ENCODE measurements around the gene EML6.

EML6 gene

DNA sequence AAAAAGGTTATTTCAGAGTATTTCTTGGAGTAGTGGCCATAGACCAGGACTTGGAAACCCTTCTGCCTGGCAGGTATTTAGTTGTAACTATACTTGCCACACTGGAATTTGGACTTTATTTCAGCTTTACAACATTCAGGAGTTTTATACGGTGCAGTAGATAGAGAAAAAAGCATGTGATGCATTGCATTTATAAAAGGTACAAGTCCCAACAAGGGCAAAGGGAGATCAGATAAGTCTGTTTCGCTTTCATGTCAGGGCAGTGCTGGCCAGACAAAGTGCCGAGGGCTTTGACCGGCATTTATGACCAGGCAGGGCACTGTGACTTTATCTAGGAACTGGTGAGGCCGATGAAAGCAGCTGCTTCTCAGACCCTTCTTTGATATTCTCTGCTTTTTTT lies 181.4 kb downstream of the EML6 start:
- Histone ChIP-seq H4K20me1 (ENCODE audit: insufficient read depth, low read length, poor library complexity, severe bottlenecking) (no peaks in the 10 kb centered on the region), H3K4me3 (ENCODE audit: low read length, poor library complexity, severe bottlenecking) (no peak overlapping the region), H2AFZ (ENCODE audit: low read length) (no peak overlapping the region), H3K9ac (ENCODE audit: low read depth, low read length, poor library complexity, severe bottlenecking) (no peak overlapping the region), H3K9me2 (replicated peaks; ENCODE audit: low read depth, low read length) (no peaks in the 10 kb centered on the region), H3K79me2 (ENCODE audit: insufficient read depth, low read length) (no peaks in the 10 kb centered on the region), H3K4me1 (ENCODE audit: insufficient read depth, low read length, poor library complexity, severe bottlenecking) (peaks cover 7% of the 10 kb centered on the region), H3K27me3 (ENCODE audit: insufficient read depth, low read length, poor library complexity, severe bottlenecking) (no peaks in the 10 kb centered on the region), H3K36me3 (ENCODE audit: insufficient read depth, low read length) (no peaks in the 10 kb centered on the region), H3K9me3 (ENCODE audit: insufficient read depth, low read depth, low read length) (no peaks in the 10 kb centered on the region), H3F3A (ENCODE audit: low read depth) (no peaks in the 10 kb centered on the region), H3K4me2 (ENCODE audit: low read depth, low read length, poor library complexity, severe bottlenecking) (no peak overlapping the region)
- no peak for TF ChIP-seq EZH2phosphoT487 (IDR thresholded peaks at IDR 0.05; ENCODE audit: borderline replicate concordance)
- TF ChIP-seq, protein P1, sequence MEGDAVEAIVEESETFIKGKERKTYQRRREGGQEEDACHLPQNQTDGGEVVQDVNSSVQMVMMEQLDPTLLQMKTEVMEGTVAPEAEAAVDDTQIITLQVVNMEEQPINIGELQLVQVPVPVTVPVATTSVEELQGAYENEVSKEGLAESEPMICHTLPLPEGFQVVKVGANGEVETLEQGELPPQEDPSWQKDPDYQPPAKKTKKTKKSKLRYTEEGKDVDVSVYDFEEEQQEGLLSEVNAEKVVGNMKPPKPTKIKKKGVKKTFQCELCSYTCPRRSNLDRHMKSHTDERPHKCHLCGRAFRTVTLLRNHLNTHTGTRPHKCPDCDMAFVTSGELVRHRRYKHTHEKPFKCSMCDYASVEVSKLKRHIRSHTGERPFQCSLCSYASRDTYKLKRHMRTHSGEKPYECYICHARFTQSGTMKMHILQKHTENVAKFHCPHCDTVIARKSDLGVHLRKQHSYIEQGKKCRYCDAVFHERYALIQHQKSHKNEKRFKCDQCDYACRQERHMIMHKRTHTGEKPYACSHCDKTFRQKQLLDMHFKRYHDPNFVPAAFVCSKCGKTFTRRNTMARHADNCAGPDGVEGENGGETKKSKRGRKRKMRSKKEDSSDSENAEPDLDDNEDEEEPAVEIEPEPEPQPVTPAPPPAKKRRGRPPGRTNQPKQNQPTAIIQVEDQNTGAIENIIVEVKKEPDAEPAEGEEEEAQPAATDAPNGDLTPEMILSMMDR (conservative IDR thresholded peaks at IDR 0.05; ENCODE audit: low read length): no peak

DNA sequence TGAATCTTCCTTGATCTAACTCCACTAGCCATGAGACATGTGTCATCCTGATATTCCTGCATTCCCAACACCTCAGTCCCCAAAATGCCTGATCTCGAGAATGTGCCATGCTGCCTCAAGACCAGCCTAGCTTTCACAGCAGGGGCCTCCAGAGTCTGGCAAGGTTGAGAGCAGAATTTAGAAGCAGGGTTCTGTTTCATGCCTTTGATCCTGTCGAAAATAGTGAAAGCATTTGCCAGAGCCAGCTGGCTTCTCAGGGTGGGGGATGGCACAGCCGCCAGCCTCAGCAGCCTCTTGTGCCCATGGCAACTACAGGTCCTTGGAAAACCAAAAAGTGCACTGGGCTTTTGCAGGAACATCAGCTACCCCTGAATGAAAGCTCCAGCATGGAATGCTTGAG lies 183.3 kb downstream of the EML6 start:
- no peaks in the 10 kb centered on the region for H3F3A ChIP-seq (ENCODE audit: low read depth)
- H3K27me3 ChIP-seq (ENCODE audit: insufficient read depth, low read length, poor library complexity, severe bottlenecking): no peaks in the 10 kb centered on the region
- TF ChIP-seq, protein P1 (conservative IDR thresholded peaks at IDR 0.05; ENCODE audit: low read length): no peak
- no peak for TF ChIP-seq EZH2phosphoT487 (IDR thresholded peaks at IDR 0.05; ENCODE audit: borderline replicate concordance)
- no peaks in the 10 kb centered on the region for H4K20me1 ChIP-seq (ENCODE audit: insufficient read depth, low read length, poor library complexity, severe bottlenecking)
- no peak overlapping the region for H2AFZ ChIP-seq (ENCODE audit: low read length)
- H3K9me3 ChIP-seq (ENCODE audit: insufficient read depth, low read depth, low read length): no peaks in the 10 kb centered on the region
- H3K4me2 ChIP-seq (ENCODE audit: low read depth, low read length, poor library complexity, severe bottlenecking): no peak overlapping the region
- no peaks in the 10 kb centered on the region for H3K9me2 ChIP-seq (replicated peaks; ENCODE audit: low read depth, low read length)
- peaks cover 7% of the 10 kb centered on the region for H3K4me1 ChIP-seq (ENCODE audit: insufficient read depth, low read length, poor library complexity, severe bottlenecking)
- H3K79me2 ChIP-seq (ENCODE audit: insufficient read depth, low read length): no peaks in the 10 kb centered on the region
- no peaks in the 10 kb centered on the region for H3K36me3 ChIP-seq (ENCODE audit: insufficient read depth, low read length)
- H3K9ac ChIP-seq (ENCODE audit: low read depth, low read length, poor library complexity, severe bottlenecking): no peak overlapping the region
- H3K4me3 ChIP-seq (ENCODE audit: low read length, poor library complexity, severe bottlenecking): no peak overlapping the region

DNA sequence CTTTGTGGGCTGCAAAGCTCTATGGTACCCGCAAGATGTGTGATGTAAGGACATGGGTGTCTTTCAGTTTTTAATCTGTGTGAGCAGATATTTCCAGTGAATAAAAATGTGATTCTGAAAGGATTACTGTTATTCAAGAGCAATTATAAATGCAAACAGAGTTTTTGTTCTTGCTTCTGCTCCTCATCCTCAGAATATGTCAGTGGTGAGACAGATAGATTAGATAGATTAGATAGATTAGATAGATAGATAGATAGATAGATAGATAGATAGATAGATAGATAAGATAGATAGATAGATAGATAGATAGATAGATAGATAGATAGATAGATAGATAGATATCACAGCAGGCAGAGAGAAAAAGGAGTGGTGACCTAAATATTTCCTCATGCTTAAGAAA lies 184.2 kb downstream of the EML6 start:
- Histone ChIP-seq H3K9ac (ENCODE audit: low read depth, low read length, poor library complexity, severe bottlenecking) (no peak overlapping the region), H4K20me1 (ENCODE audit: insufficient read depth, low read length, poor library complexity, severe bottlenecking) (no peaks in the 10 kb centered on the region), H3F3A (ENCODE audit: low read depth) (no peaks in the 10 kb centered on the region), H3K4me3 (ENCODE audit: low read length, poor library complexity, severe bottlenecking) (no peak overlapping the region), H3K4me1 (ENCODE audit: insufficient read depth, low read length, poor library complexity, severe bottlenecking) (peaks cover 7% of the 10 kb centered on the region), H3K9me2 (replicated peaks; ENCODE audit: low read depth, low read length) (no peaks in the 10 kb centered on the region), H3K79me2 (ENCODE audit: insufficient read depth, low read length) (no peaks in the 10 kb centered on the region), H3K4me2 (ENCODE audit: low read depth, low read length, poor library complexity, severe bottlenecking) (no peak overlapping the region), H3K27me3 (ENCODE audit: insufficient read depth, low read length, poor library complexity, severe bottlenecking) (no peaks in the 10 kb centered on the region), H3K36me3 (ENCODE audit: insufficient read depth, low read length) (no peaks in the 10 kb centered on the region), H2AFZ (ENCODE audit: low read length) (no peak overlapping the region), H3K9me3 (ENCODE audit: insufficient read depth, low read depth, low read length) (no peaks in the 10 kb centered on the region)
- TF ChIP-seq EZH2phosphoT487 (IDR thresholded peaks at IDR 0.05; ENCODE audit: borderline replicate concordance): no peak
- TF ChIP-seq, protein P1 (conservative IDR thresholded peaks at IDR 0.05; ENCODE audit: low read length): no peak
